GM21619 (cell line): ENCODE data around the gene FBXO38.

Experiments
- ATAC-seq: cut with Tn5 transposase; IDR thresholded peaks from one replicate; pipeline ENCODE4 v1.9.1; 2021; ENCODE audit not compliant: unreplicated experiment

FBXO38 gene

GRCh38 chr5:148383564-148384379 lies at the start of gene FBXO38:
TSS of gene FBXO38 (plus strand) at chr5:148383958. CDS start at chr5:148394777, 10,819 bp downstream.
- ATAC-seq = peak; percentile 98

GRCh38 chr5:148335259-148335658 lies 48.5 kb upstream of the FBXO38 start, which contains the start of gene SPINK9:
TSS of gene SPINK9 (plus strand) at chr5:148335559. CDS start at chr5:148335614, 55 bp downstream.
- ATAC-seq = no peak

- ATAC-seq = peak; percentile 81
Observed at GRCh38 chr5:148336704-148337435, 46.9 kb upstream of the FBXO38 start.

GRCh38 chr5:148342371-148343045 lies 41.2 kb upstream of the FBXO38 start:
- ATAC-seq = no peak

- ATAC-seq = no peak
Observed at GRCh38 chr5:148343046-148343407, 40.7 kb upstream of the FBXO38 start.

- ATAC-seq = no peak
Observed at GRCh38 chr5:148343603-148344487, 39.9 kb upstream of the FBXO38 start.

- no peak for ATAC-seq
Observed at GRCh38 chr5:148347706-148348105, 36.1 kb upstream of the FBXO38 start.

- no peak for ATAC-seq
Observed at GRCh38 chr5:148352696-148353095, 31.1 kb upstream of the FBXO38 start.

- ATAC-seq = no peak
Observed at GRCh38 chr5:148353634-148354033, 30.1 kb upstream of the FBXO38 start.

GRCh38 chr5:148364343-148364742 lies 19.4 kb upstream of the FBXO38 start:
- ATAC-seq = no peak

- ATAC-seq = no peak
Observed at GRCh38 chr5:148368299-148368698, 15.5 kb upstream of the FBXO38 start.

GRCh38 chr5:148372166-148372725 lies 11.5 kb upstream of the FBXO38 start:
- ATAC-seq = no peak

GRCh38 chr5:148372893-148373292 lies 10.9 kb upstream of the FBXO38 start:
- ATAC-seq = no peak

GRCh38 chr5:148374690-148375360 lies 8.9 kb upstream of the FBXO38 start:
- peak; percentile 93 for ATAC-seq

GRCh38 chr5:148376198-148376597 lies 7.6 kb upstream of the FBXO38 start:
- no peak for ATAC-seq

- no peak for ATAC-seq
Observed at GRCh38 chr5:148378670-148379069, 5.1 kb upstream of the FBXO38 start.

- no peak for ATAC-seq
Observed at GRCh38 chr5:148379340-148379739, 4.4 kb upstream of the FBXO38 start.

GRCh38 chr5:148381906-148382305 lies 1.9 kb upstream of the FBXO38 start:
- ATAC-seq = no peak

- ATAC-seq = no peak
Observed at GRCh38 chr5:148382961-148383360, 797 bp upstream of the FBXO38 start.

- ATAC-seq = peak; percentile 19
Observed at GRCh38 chr5:148384380-148384737, 601 bp downstream of the FBXO38 start.
